ENCODE measurements around the gene EPHA1.

EPHA1 gene

DNA sequence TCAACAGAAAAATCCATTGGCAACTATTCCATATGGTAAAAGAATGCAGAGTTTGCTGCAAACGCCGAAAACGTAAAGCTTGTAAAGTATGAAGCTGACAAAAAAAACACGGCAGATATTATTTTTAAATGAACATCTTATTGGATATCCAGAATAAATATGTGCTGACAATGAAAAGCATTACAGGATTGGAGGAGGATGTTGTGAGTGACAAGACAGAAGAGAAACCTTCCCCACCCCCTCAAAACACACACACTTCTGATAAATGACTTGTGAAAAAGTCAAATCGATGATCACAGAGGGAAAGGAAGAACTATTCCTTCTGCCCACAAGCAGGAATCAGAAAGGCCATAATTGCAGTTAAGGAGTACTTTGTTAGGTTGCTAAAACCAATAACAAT lies 60.7 kb downstream of the EPHA1 start:
- no peak for DNase-seq (ENCODE audit: extremely low read depth, low read depth)
- TF ChIP-seq, protein P1, sequence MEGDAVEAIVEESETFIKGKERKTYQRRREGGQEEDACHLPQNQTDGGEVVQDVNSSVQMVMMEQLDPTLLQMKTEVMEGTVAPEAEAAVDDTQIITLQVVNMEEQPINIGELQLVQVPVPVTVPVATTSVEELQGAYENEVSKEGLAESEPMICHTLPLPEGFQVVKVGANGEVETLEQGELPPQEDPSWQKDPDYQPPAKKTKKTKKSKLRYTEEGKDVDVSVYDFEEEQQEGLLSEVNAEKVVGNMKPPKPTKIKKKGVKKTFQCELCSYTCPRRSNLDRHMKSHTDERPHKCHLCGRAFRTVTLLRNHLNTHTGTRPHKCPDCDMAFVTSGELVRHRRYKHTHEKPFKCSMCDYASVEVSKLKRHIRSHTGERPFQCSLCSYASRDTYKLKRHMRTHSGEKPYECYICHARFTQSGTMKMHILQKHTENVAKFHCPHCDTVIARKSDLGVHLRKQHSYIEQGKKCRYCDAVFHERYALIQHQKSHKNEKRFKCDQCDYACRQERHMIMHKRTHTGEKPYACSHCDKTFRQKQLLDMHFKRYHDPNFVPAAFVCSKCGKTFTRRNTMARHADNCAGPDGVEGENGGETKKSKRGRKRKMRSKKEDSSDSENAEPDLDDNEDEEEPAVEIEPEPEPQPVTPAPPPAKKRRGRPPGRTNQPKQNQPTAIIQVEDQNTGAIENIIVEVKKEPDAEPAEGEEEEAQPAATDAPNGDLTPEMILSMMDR (IDR thresholded peaks at IDR 0.05; ENCODE audit: low read depth, low read length): no peak

DNA sequence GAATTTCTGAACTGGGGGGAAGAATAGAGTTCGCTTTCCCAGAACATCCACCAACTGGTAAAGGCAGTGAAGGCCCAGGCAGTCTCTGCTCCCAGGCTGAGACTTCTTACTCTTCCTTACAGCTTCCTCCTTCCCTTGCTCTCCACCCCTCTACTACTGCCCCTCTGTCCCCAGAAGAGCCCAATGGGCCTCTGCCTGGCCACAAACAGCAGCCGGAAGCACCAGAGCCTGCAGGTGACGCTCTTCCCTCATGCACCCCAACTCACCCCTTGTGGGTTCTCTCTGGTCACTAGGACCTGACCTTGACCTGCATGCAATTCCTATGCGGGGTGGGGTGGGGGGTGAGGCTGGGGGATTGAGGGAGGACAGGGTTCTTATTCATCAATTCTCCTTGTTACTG lies 62.6 kb downstream of the EPHA1 start:
- DNase-seq (ENCODE audit: extremely low read depth, low read depth): no peak

DNA sequence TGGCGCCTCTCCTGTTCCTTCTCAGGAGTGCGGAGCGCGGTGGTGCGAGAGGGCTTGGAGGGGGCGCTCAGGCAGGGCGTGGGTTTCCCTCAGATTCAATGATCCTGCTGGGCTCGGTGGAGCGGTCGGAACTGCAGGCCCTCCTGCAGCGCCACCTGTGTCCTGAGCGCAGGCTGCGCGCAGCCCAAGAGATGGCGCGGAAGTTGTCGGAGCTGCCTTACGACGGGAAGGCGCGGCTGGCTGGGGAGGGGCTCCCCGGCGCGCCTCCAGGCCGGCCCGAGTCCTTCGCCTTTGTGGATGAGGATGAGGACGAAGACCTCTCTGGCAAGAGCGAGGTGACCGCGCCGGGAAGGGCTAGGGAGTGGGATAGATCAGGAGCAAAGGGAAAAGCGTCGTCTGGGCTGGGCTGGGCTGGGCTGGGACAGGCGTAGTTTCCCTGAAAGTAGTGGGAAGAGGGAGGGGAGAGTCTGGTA lies 63.2 kb downstream of the EPHA1 start:
- TF ChIP-seq, protein P1 (IDR thresholded peaks at IDR 0.05; ENCODE audit: low read depth, low read length): peak; percentile 47
- no peak for DNase-seq (ENCODE audit: extremely low read depth, low read depth)

More for the DNA sequence above, 62.6 kb downstream of the EPHA1 start:
- TF ChIP-seq, protein P1 (IDR thresholded peaks at IDR 0.05; ENCODE audit: low read depth, low read length): no peak

DNA sequence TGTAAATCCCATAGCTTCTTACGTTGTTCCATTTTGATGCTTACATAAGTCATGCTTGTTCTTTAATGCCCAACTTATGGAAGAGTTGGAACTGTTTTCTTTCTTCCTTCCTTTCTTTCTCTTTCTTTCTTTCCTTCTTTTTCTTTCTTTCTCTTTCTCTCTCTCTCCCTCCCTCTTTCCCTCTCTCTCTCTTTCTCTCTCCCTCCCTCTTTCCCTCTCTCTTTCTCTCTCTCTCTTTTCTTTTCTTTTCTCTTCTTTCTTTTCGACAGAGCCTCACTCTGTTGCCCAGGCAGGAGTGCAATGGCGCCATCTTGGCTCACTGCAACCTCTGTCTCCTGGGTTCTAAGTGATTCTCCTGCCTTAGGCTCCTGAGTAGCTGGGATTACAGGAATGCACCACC lies 65.1 kb downstream of the EPHA1 start:
- no peak for DNase-seq (ENCODE audit: extremely low read depth, low read depth)
- TF ChIP-seq, protein P1 (IDR thresholded peaks at IDR 0.05; ENCODE audit: low read depth, low read length): no peak

DNA sequence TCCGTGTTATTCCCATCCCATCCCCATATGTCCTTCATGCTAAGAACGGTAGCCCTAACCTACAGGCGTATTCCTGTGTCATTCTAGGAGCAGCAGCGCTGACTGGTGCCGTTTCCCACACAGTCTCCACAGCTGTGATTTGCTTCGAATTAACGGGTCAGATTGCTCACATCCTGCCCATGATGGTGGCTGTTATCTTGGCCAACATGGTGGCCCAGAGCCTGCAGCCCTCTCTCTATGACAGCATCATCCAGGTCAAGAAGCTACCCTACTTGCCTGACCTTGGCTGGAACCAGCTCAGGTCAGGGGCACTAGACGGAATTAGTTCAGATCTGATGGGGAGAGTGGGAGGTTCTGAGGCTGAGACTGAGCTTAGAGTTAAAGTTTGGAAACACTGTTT lies 66.8 kb downstream of the EPHA1 start:
- no peak for DNase-seq (ENCODE audit: extremely low read depth, low read depth)
- TF ChIP-seq, protein P1 (IDR thresholded peaks at IDR 0.05; ENCODE audit: low read depth, low read length): no peak

Measured in AG09319 (cell line).